Mesenchymal stem cell (in vitro differentiated cells and primary cell): ENCODE data around the gene ILDR1.
"Not testable (repeated sequence)": the region's sequence is repeated elsewhere in the genome, so short reads cannot be mapped to it uniquely, and the experiment has no call there.

Experiments
- DNase-seq: peaks from one replicate; pipeline ENCODE4 v3.0.0-alpha.2; 2013
- H2AFZ ChIP-seq: one replicate; pipeline ENCODE4 v1.6.1; 2013; ENCODE audit warnings: low read depth, mild to moderate bottlenecking, control low read depth, inconsistent platforms, low read length, moderate library complexity
- H2AK5ac ChIP-seq: 2 replicates; pipeline ENCODE4 v1.6.1; 2013; ENCODE audit warnings: low read length, moderate library complexity, mild to moderate bottlenecking, inconsistent platforms; ENCODE audit not compliant: severe bottlenecking
- H2BK120ac ChIP-seq: one replicate; pipeline ENCODE4 v1.6.1; 2013; ENCODE audit warnings: low read depth, mild to moderate bottlenecking, inconsistent platforms, low read length, moderate library complexity
- H2BK12ac ChIP-seq, 2 experiments: one replicate each; pipeline ENCODE4 v1.6.1; 2013; ENCODE audit warnings: inconsistent platforms in 2 of 2, low read length in 2 of 2, mild to moderate bottlenecking in 2 of 2, moderate library complexity in 2 of 2, control low read depth in 1 of 2
- H2BK15ac ChIP-seq: one replicate; pipeline ENCODE4 v1.6.1; 2013; ENCODE audit warnings: mild to moderate bottlenecking, low read depth, inconsistent platforms; ENCODE audit not compliant: poor library complexity, severe bottlenecking
- H2BK5ac ChIP-seq: 2 replicates; pipeline ENCODE4 v1.6.1; 2013; ENCODE audit warnings: low read depth, mild to moderate bottlenecking, low read length, control low read depth, inconsistent platforms; ENCODE audit not compliant: poor library complexity, severe bottlenecking
- H3K14ac ChIP-seq, 2 experiments: one replicate each; pipeline ENCODE4 v1.6.1; 2013; ENCODE audit warnings: inconsistent platforms in 2 of 2, low read length in 2 of 2, control low read depth in 1 of 2, mild to moderate bottlenecking in 1 of 2, moderate library complexity in 1 of 2
- H3K18ac ChIP-seq, 2 experiments: one replicate each; pipeline ENCODE4 v1.6.1; 2013; ENCODE audit warnings: inconsistent platforms in 2 of 2, low read length in 2 of 2, control low read depth in 1 of 2, low read depth in 1 of 2, mild to moderate bottlenecking in 1 of 2
- H3K23ac ChIP-seq, 2 experiments: one replicate each; pipeline ENCODE4 v1.6.1; 2013; ENCODE audit warnings: inconsistent platforms in 2 of 2, low read length in 2 of 2, mild to moderate bottlenecking in 2 of 2, moderate library complexity in 2 of 2, control low read depth in 1 of 2
- H3K27ac ChIP-seq: 2 replicates; pipeline ENCODE4 v1.5.1; 2013; ENCODE audit warnings: mild to moderate bottlenecking, moderate library complexity, low read length, control low read depth, inconsistent platforms; ENCODE audit not compliant: poor library complexity, severe bottlenecking
- H3K27me3 ChIP-seq, 2 experiments: 2 replicates each; pipeline versions ENCODE4 v1.6.1 to v1.7.0; 2013; ENCODE audit warnings: low read length in 2 of 2, mild to moderate bottlenecking in 2 of 2, moderate library complexity in 2 of 2, control low read depth in 1 of 2, inconsistent platforms in 1 of 2; ENCODE audit not compliant: control insufficient read depth in 1 of 2, insufficient read depth in 1 of 2
- H3K36me3 ChIP-seq, 2 experiments: 2 replicates each; pipeline versions ENCODE4 v1.6.1 to v1.7.0; 2013; ENCODE audit warnings: low read length in 2 of 2, control low read depth in 1 of 2, inconsistent platforms in 1 of 2, low read depth in 1 of 2, mild to moderate bottlenecking in 1 of 2; ENCODE audit not compliant: insufficient read depth in 2 of 2, control insufficient read depth in 1 of 2
- H3K4ac ChIP-seq, 2 experiments: one replicate each; pipeline ENCODE4 v1.6.1; 2013; ENCODE audit warnings: inconsistent platforms in 2 of 2, low read length in 2 of 2, mild to moderate bottlenecking in 2 of 2, moderate library complexity in 2 of 2, control low read depth in 1 of 2, low read depth in 1 of 2
- H3K4me1 ChIP-seq: 2 replicates; pipeline ENCODE4 v1.6.1; 2013; ENCODE audit warnings: low read depth, low read length, control low read depth; ENCODE audit not compliant: control insufficient read depth, insufficient read depth
- H3K4me2 ChIP-seq: 2 replicates; pipeline ENCODE4 v1.6.1; 2013; ENCODE audit warnings: low read length, mild to moderate bottlenecking, inconsistent platforms; ENCODE audit not compliant: poor library complexity, severe bottlenecking
- H3K4me3 ChIP-seq, 2 experiments: 2 replicates each; pipeline versions ENCODE4 v1.5.1 to v1.7.0; 2013; ENCODE audit warnings: low read length in 2 of 2, mild to moderate bottlenecking in 2 of 2, control low read depth in 1 of 2, low read depth in 1 of 2; ENCODE audit not compliant: insufficient read depth in 1 of 2
- H3K79me1 ChIP-seq: replicated peaks from 2 replicates; pipeline ENCODE4 v1.6.1; 2013; ENCODE audit warnings: mild to moderate bottlenecking, control low read depth, low read length, inconsistent platforms; ENCODE audit not compliant: poor library complexity, severe bottlenecking
- H3K9ac ChIP-seq: 2 replicates; pipeline ENCODE4 v1.7.0; 2013; ENCODE audit warnings: mild to moderate bottlenecking, low read length, moderate library complexity
- H3K9me3 ChIP-seq: 2 replicates; pipeline ENCODE4 v1.7.0; 2013; ENCODE audit warnings: mild to moderate bottlenecking, low read length; ENCODE audit not compliant: control insufficient read depth
- H4K8ac ChIP-seq: one replicate; pipeline ENCODE4 v1.6.1; 2013; ENCODE audit warnings: inconsistent platforms, mild to moderate bottlenecking, low read length, moderate library complexity
- H4K91ac ChIP-seq: one replicate; pipeline ENCODE4 v1.6.1; 2013; ENCODE audit warnings: mild to moderate bottlenecking, low read length, inconsistent platforms
- WGBS: methylation state at CpG from one replicate; pipeline ENCODE4 v1.1.7; 2013; ENCODE audit warnings: mixed read lengths; 5-methylcytosine and 5-hydroxymethylcytosine counted together

ILDR1 gene

GRCh38 chr3:122047296-122047695 lies 25.2 kb upstream of the ILDR1 start:
- H3K4me3 ChIP-seq, DNase-seq, H2BK15ac ChIP-seq, H2AFZ ChIP-seq, H2BK120ac ChIP-seq, H4K91ac ChIP-seq, H3K4ac ChIP-seq, H4K8ac ChIP-seq, H2AK5ac ChIP-seq, H3K27me3 ChIP-seq, H3K79me1 ChIP-seq, H2BK5ac ChIP-seq, H3K4me2 ChIP-seq, H3K18ac ChIP-seq, H3K4me1 ChIP-seq, H3K9ac ChIP-seq, H3K23ac ChIP-seq, H2BK12ac ChIP-seq, H3K27ac ChIP-seq, H3K36me3 ChIP-seq, H3K14ac ChIP-seq: not testable (repeated sequence)
- H3K9me3 ChIP-seq, result peaks cover 11% of the 10 kb centered on the region
- WGBS, result 50% methylated on average over 2 of the region's 16 CpGs

GRCh38 chr3:122033023-122033422 lies 11.0 kb upstream of the ILDR1 start:
- Histone ChIP-seq H3K4me2 (no peak overlapping the region), H4K8ac (no peak overlapping the region), H2BK15ac (no peak overlapping the region), H3K27ac (no peak overlapping the region), H3K9ac (no peak overlapping the region), H2AK5ac (no peak overlapping the region), H2BK12ac (no peak overlapping the region), H3K27me3 (no peaks in the 10 kb centered on the region), H3K9me3 (peaks cover 8% of the 10 kb centered on the region), H3K4me3 (no peak overlapping the region), H2BK120ac (no peak overlapping the region), H3K18ac (no peak overlapping the region), H2BK5ac (no peak overlapping the region), H3K4me1 (no peaks in the 10 kb centered on the region), H3K14ac (no peak overlapping the region), H3K23ac (no peak overlapping the region), H3K79me1 (no peaks in the 10 kb centered on the region), H3K36me3 (no peaks in the 10 kb centered on the region), H2AFZ (no peak overlapping the region), H3K4ac (no peak overlapping the region), H4K91ac (no peak overlapping the region)
- no CpG with 5 or more reads among the region's 1 CpG for WGBS
- DNase-seq, result no peak

- Histone ChIP-seq H3K9ac (no peak overlapping the region), H3K36me3 (no peaks in the 10 kb centered on the region), H3K14ac (no peak overlapping the region), H3K9me3 (peaks cover 3% of the 10 kb centered on the region), H3K4me1 (no peaks in the 10 kb centered on the region), H2AK5ac (no peak overlapping the region), H3K79me1 (no peaks in the 10 kb centered on the region), H3K18ac (no peak overlapping the region), H3K23ac (no peak overlapping the region), H2BK15ac (no peak overlapping the region), H4K8ac (no peak overlapping the region), H2BK12ac (no peak overlapping the region), H3K4ac (no peak overlapping the region), H2AFZ (no peak overlapping the region), H4K91ac (no peak overlapping the region), H3K4me2 (no peak overlapping the region), H3K27me3 (no peaks in the 10 kb centered on the region), H3K4me3 (no peak overlapping the region), H2BK120ac (no peak overlapping the region), H2BK5ac (no peak overlapping the region), H3K27ac (no peak overlapping the region)
- no peak for DNase-seq
- WGBS, result 100% methylated on average over 1 of the region's 1 CpG
Measured at GRCh38 chr3:122032531-122032930, 10.5 kb upstream of the ILDR1 start.

- Histone ChIP-seq H3K9me3 (no peaks in the 10 kb centered on the region), H3K27ac (no peak overlapping the region), H3K27me3 (no peaks in the 10 kb centered on the region), H2BK15ac (no peak overlapping the region), H2AK5ac (no peak overlapping the region), H3K14ac (no peak overlapping the region), H3K4me3 (no peak overlapping the region), H3K4me2 (no peak overlapping the region), H3K9ac (no peak overlapping the region), H4K8ac (no peak overlapping the region), H3K4ac (no peak overlapping the region), H3K23ac (no peak overlapping the region), H3K36me3 (no peaks in the 10 kb centered on the region), H3K79me1 (no peaks in the 10 kb centered on the region), H3K18ac (no peak overlapping the region), H4K91ac (no peak overlapping the region), H2BK12ac (no peak overlapping the region), H2AFZ (no peak overlapping the region), H3K4me1 (no peaks in the 10 kb centered on the region), H2BK120ac (no peak overlapping the region), H2BK5ac (no peak overlapping the region)
- DNase-seq, result no peak
- no CpG with 5 or more reads among the region's 1 CpG for WGBS
Measured at GRCh38 chr3:122031123-122031468, 9.0 kb upstream of the ILDR1 start.
